HepG2 (cell line): ENCODE results near the gene ERCC6. TPM values are rescaled to one million over a fixed set of nuclear protein-coding genes. Genes with fewer than 3 reads are reported as not detected.

Experiments
- ATAC-seq: fragments of 200-7000 bp; cut with Tn5 transposase; 3 replicates; pipeline ENCODE4 v1.9.1; 2020; ENCODE audit warnings: mild to moderate bottlenecking, moderate library complexity
- BruUV-seq: library from RNA; stranded (reverse); fragments of 400-500 nt; replicated peaks from 2 replicates; lab custom pipeline; 2021; lab: Mats Ljungman, UMichigan
- CTCF ChIA-PET: fragments of 300-600 bp; formaldehyde crosslinking; extraction: SDS; loops from one replicate; lab custom pipeline; 2021; ENCODE audit warnings: low total read pairs, inconsistent platforms, low intra/inter-chr PET ratio; lab: Yijun Ruan, JAX
- POLR2A ChIA-PET: fragments of 350-600 bp; sonication (Branson Sonifier 250); formaldehyde crosslinking; loops from one replicate; lab custom pipeline; 2020; ENCODE audit warnings: antibody characterized with exemption, inconsistent platforms; lab: Yijun Ruan, JAX
- DNase-seq: peaks from one replicate; pipeline ENCODE4 v3.0.0-alpha.2; 2015; ENCODE audit warnings: low spot score
- FAIRE-seq: peaks from 3 replicates; lab custom pipeline; 2011; peaks lifted over from hg19 to GRCh38; lab: Jason Lieb, UNC
- H2AFZ ChIP-seq: one replicate; pipeline ENCODE4 v1.6.1; 2011; ENCODE audit warnings: low read length, inconsistent platforms
- H3K27ac ChIP-seq: fragments of 300-600 bp; 3 replicates; pipeline ENCODE4 v1.8.0; 2011; ENCODE audit warnings: mixed run types, mild to moderate bottlenecking, mixed read lengths, low read length, inconsistent platforms; ENCODE audit not compliant: insufficient read depth; ENCODE audit errors: extremely low read length
- H3K27me3 ChIP-seq, 2 experiments: fragments of 200-600 bp in 1 of 2; 2 replicates in 1 of 2; 3 replicates in 1 of 2; pipeline versions ENCODE4 v1.6.0 to v1.8.0; 2011; ENCODE audit warnings: low read length in 2 of 2, mild to moderate bottlenecking in 2 of 2, moderate library complexity in 2 of 2, inconsistent platforms in 1 of 2; ENCODE audit not compliant: insufficient read depth in 2 of 2, control insufficient read depth in 1 of 2
- H3K36me3 ChIP-seq, 2 experiments: fragments of 200-600 bp in 1 of 2; replicated peaks in 1 of 2; 2 replicates in 1 of 2; 3 replicates in 1 of 2; pipeline versions ENCODE4 v1.5.1 to v1.8.0; 2011; ENCODE audit warnings: low read length in 2 of 2, inconsistent platforms in 1 of 2; ENCODE audit not compliant: insufficient read depth in 2 of 2, control insufficient read depth in 1 of 2
- H3K4me1 ChIP-seq: 2 replicates; pipeline ENCODE4 v1.5.1; 2012; ENCODE audit warnings: low read length, inconsistent platforms; ENCODE audit not compliant: insufficient read depth
- H3K4me2 ChIP-seq: 2 replicates; pipeline ENCODE4 v1.6.0; 2011; ENCODE audit warnings: low read depth, low read length, inconsistent platforms
- H3K4me3 ChIP-seq, 3 experiments: fragments of 200-600 bp in 1 of 3; sonication (generic), shearing (Covaris generic) in 1 of 3; replicated peaks in 1 of 3; 2 replicates each; pipeline ENCODE4 v1.5.1; 2011 to 2016; ENCODE audit warnings: low read length in 3 of 3, inconsistent platforms in 2 of 3, low read depth in 2 of 3, mild to moderate bottlenecking in 2 of 3, control low read depth in 1 of 3, mixed read lengths in 1 of 3; ENCODE audit not compliant: insufficient read depth in 1 of 3
- H3K79me2 ChIP-seq: one replicate; pipeline ENCODE4 v1.6.1; 2011; ENCODE audit warnings: low read length, inconsistent platforms; ENCODE audit not compliant: insufficient read depth
- H3K9ac ChIP-seq: 2 replicates; pipeline ENCODE4 v1.6.0; 2011; ENCODE audit warnings: mild to moderate bottlenecking, low read depth, low read length, inconsistent platforms; ENCODE audit not compliant: insufficient read depth
- H3K9me3 ChIP-seq: 2 replicates; pipeline ENCODE4 v1.5.1; 2012; ENCODE audit warnings: mild to moderate bottlenecking, low read length
- H4K20me1 ChIP-seq: 2 replicates; pipeline ENCODE4 v1.6.0; 2011; ENCODE audit warnings: inconsistent platforms, mild to moderate bottlenecking, low read length, moderate library complexity; ENCODE audit not compliant: insufficient read depth
- AHR ChIP-seq: IDR thresholded peaks from 2 replicates; pipeline ENCODE4 v1.6.1; 2018; ENCODE audit warnings: missing genetic modification reagents, missing compliant biosample characterization
- GTF3A ChIP-seq: sonication (generic); formaldehyde crosslinking; conservative IDR thresholded peaks from 2 replicates; pipeline ENCODE4 v1.4.0; 2020; ENCODE audit warnings: mild to moderate bottlenecking, missing genetic modification reagents
- MYC ChIP-seq: sonication (generic); formaldehyde crosslinking; IDR thresholded peaks from 2 replicates; pipeline ENCODE4 v1.9.0; 2021; ENCODE audit warnings: missing genetic modification reagents, borderline replicate concordance
- POLR2A ChIP-seq, 2 experiments: IDR thresholded peaks; 2 replicates each; pipeline ENCODE4 v1.6.1; 2011; ENCODE audit warnings: low read depth in 2 of 2, low read length in 2 of 2, mild to moderate bottlenecking in 1 of 2, moderate library complexity in 1 of 2; ENCODE audit not compliant: insufficient read depth in 1 of 2
- TAF1 ChIP-seq: sonication (generic); formaldehyde crosslinking; IDR thresholded peaks from 2 replicates; pipeline ENCODE4 v1.4.0; 2020; ENCODE audit warnings: missing genetic modification reagents
- ZBTB42 ChIP-seq: sonication (generic); formaldehyde crosslinking; IDR thresholded peaks from 2 replicates; pipeline ENCODE4 v1.5.0; 2020; ENCODE audit warnings: mild to moderate bottlenecking, missing genetic modification reagents
- ZKSCAN8 ChIP-seq: IDR thresholded peaks from 2 replicates; pipeline ENCODE4 v1.6.1; 2016; ENCODE audit warnings: borderline replicate concordance, missing genetic modification reagents, missing compliant biosample characterization
- ZNF260 ChIP-seq: sonication (generic); formaldehyde crosslinking; IDR thresholded peaks from 2 replicates; pipeline ENCODE4 v1.4.0; 2020; ENCODE audit warnings: missing genetic modification reagents, low read depth, mild to moderate bottlenecking, borderline replicate concordance
- ZNF30 ChIP-seq: sonication (generic); formaldehyde crosslinking; IDR thresholded peaks from 2 replicates; pipeline ENCODE4 v1.5.0; 2020; ENCODE audit warnings: mild to moderate bottlenecking, missing genetic modification reagents
- ZNF446 ChIP-seq: sonication (generic); formaldehyde crosslinking; IDR thresholded peaks from 2 replicates; pipeline ENCODE4 v1.5.0; 2020; ENCODE audit warnings: mild to moderate bottlenecking, missing genetic modification reagents
- ZNF564 ChIP-seq: sonication (generic); formaldehyde crosslinking; IDR thresholded peaks from 2 replicates; pipeline ENCODE4 v1.8.1; 2023; ENCODE audit warnings: mild to moderate bottlenecking, missing genetic modification reagents
- ZNF703 ChIP-seq: sonication (generic); formaldehyde crosslinking; IDR thresholded peaks from 2 replicates; pipeline ENCODE4 v1.5.1; 2020; ENCODE audit warnings: missing genetic modification reagents, mild to moderate bottlenecking, moderate library complexity, borderline replicate concordance
- ZNF772 ChIP-seq: sonication (generic); formaldehyde crosslinking; IDR thresholded peaks from 2 replicates; pipeline ENCODE4 v1.5.0; 2020; ENCODE audit warnings: mild to moderate bottlenecking, missing genetic modification reagents
- WGBS: methylation state at CpG from one replicate; pipeline ENCODE4 v1.1.6; 2017; ENCODE audit warnings: low lambda C conversion rate; 5-methylcytosine and 5-hydroxymethylcytosine counted together
- in situ Hi-C: cut with HindIII; loops from 2 replicates; pipeline ENCODE4 v1.10.0; 2017; ENCODE audit warnings: low pct_unique_long_range_greater_than_20kb; ENCODE audit not compliant: extremely low pct_ligation_motif_present
- intact Hi-C: fragments of 100-400 bp; cut with micrococcal nuclease; formaldehyde crosslinking; loops from one replicate; pipeline ENCODE4 v1.10.0; 2022; ENCODE audit not compliant: unreplicated experiment
- polyA plus RNA-seq, 8 experiments: library from polyadenylated mRNA; depleted of rRNA in 3 of 8; stranded (reverse) in 7 of 8; unstranded in 1 of 8; fragments of >200 nt; fragmentation: Illumina TruSeq in 4 of 8; extraction: Trizol in 4 of 8; gene quantifications; 2 replicates each; pipeline versions ENCODE4 v1.2.1 to v1.2.3, GENCODE V29; 2011 to 2016; ENCODE audit warnings: low read depth in 4 of 8, missing spikeins in 1 of 8, mixed read lengths in 1 of 8; ENCODE audit not compliant: insufficient read depth in 1 of 8
- total RNA-seq, 5 experiments: library from RNA; depleted of rRNA; stranded (reverse); fragments of >200 nt; fragmentation: Illumina TruSeq; extraction: Trizol; gene quantifications; 2 replicates each; pipeline ENCODE4 v1.2.3, GENCODE V29; 2016; ENCODE audit warnings: low read depth in 1 of 5
- TF ChIP-seq, protein P1 (sequence below), 2 experiments: sonication (generic) in 1 of 2; formaldehyde crosslinking in 1 of 2; IDR thresholded peaks; 2 replicates each; pipeline versions ENCODE4 v1.4.0 to v1.6.1; 2018 to 2020; ENCODE audit warnings: missing genetic modification reagents in 2 of 2, borderline replicate concordance in 1 of 2, low read depth in 1 of 2, mild to moderate bottlenecking in 1 of 2, missing biosample characterization in 1 of 2
- TF ChIP-seq, protein P2 (sequence below): sonication (generic); formaldehyde crosslinking; IDR thresholded peaks from 2 replicates; pipeline ENCODE4 v1.5.0; 2020; ENCODE audit warnings: missing genetic modification reagents
- TF ChIP-seq, protein P3 (sequence below): IDR thresholded peaks from 2 replicates; pipeline ENCODE4 v1.6.1; 2016; ENCODE audit warnings: missing compliant biosample characterization, missing genetic modification reagents, borderline replicate concordance
- TF ChIP-seq, protein P4 (sequence below): sonication (generic); formaldehyde crosslinking; IDR thresholded peaks from 2 replicates; pipeline ENCODE4 v1.5.1; 2020; ENCODE audit warnings: mild to moderate bottlenecking, missing genetic modification reagents, borderline replicate concordance

The ERCC6 gene
- total and polyA plus RNA-seq, 2 of the 13 experiments (the other 11 are each of a cell fraction or from before 2014, with no cell fraction given), result 5.1 to 9.8 TPM

DNA sequence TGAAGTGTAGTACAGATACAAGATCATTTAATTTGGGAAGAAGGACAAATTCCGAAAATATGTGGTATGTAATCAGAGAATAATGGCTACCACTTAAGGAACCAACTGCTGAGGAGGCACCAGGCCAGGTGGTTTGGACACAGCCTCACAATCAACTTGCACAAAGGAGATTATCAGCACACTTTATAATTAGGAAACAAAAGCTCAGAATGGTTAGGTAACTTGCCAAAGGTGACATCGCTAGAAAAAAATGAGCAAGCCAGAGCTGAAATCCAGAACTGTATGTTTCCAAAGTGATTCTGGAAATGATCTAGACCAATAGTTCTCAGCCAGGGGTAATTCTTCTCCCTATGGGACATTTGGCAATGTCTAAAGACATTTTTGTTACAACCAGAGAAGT, 36.6 kb downstream of the ERCC6 start:
- in situ Hi-C loops, result no loop called here

More for the DNA sequence above, 36.6 kb downstream of the ERCC6 start:
- no peaks in the 10 kb centered on the region for H3K79me2 ChIP-seq
- H3K4me1 ChIP-seq, result no peaks in the 10 kb centered on the region
- DNase-seq (no peak), FAIRE-seq (no peak), ATAC-seq (no peak)
- no peak overlapping the region for H3K4me2 ChIP-seq
- no peaks in the 10 kb centered on the region for H3K9me3 ChIP-seq
- H2AFZ ChIP-seq, result no peak overlapping the region
- BruUV-seq, result no TSS peak
- 96% methylated on average over 2 of the region's 2 CpGs for WGBS
- ChIA-PET CTCF (no interaction called here), POLR2A (no interaction called here)
- H3K9ac ChIP-seq, result no peak overlapping the region
- intact Hi-C loops, result no loop called here
- H3K36me3 ChIP-seq, result peaks cover 0 to 5% of the 10 kb centered on the region in 2 experiments; a peak in 2 of 5 replicates
- no peak overlapping the region for H3K4me3 ChIP-seq
- H3K27ac ChIP-seq, result no peak overlapping the region
- H4K20me1 ChIP-seq, result no peaks in the 10 kb centered on the region
- H3K27me3 ChIP-seq, result no peaks in the 10 kb centered on the region
- TF ChIP-seq ZNF30 (CRISPR knock-in tag), result no peak
- TF ChIP-seq, protein P1, sequence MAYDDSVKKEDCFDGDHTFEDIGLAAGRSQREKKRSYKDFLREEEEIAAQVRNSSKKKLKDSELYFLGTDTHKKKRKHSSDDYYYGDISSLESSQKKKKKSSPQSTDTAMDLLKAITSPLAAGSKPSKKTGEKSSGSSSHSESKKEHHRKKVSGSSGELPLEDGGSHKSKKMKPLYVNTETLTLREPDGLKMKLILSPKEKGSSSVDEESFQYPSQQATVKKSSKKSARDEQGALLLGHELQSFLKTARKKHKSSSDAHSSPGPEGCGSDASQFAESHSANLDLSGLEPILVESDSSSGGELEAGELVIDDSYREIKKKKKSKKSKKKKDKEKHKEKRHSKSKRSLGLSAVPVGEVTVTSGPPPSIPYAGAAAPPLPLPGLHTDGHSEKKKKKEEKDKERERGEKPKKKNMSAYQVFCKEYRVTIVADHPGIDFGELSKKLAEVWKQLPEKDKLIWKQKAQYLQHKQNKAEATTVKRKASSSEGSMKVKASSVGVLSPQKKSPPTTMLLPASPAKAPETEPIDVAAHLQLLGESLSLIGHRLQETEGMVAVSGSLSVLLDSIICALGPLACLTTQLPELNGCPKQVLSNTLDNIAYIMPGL (CRISPR knock-in tag; IDR thresholded peaks at IDR 0.05; ENCODE audit: borderline replicate concordance in 1 of 2, low read depth in 1 of 2), result no peak
- TF ChIP-seq ZNF260, result no peak
- TF ChIP-seq, protein P2, sequence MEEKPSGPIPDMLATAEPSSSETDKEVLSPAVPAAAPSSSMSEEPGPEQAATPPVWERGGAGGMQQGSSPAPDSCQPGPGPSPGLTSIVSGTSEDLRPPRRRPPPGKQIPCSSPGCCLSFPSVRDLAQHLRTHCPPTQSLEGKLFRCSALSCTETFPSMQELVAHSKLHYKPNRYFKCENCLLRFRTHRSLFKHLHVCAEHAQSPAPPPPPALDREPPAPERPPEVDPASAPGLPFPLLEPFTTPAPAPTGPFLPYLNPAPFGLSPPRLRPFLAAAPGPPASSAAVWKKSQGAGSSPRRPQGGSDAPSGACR (CRISPR knock-in tag), result no peak
- TF ChIP-seq ZBTB42, result no peak
- no peak for TF ChIP-seq AHR (CRISPR knock-in tag)
- TF ChIP-seq GTF3A (CRISPR knock-in tag), result no peak
- no peak for TF ChIP-seq TAF1 (CRISPR knock-in tag)
- TF ChIP-seq ZNF772 (CRISPR knock-in tag), result no peak
- no peak for TF ChIP-seq POLR2A (IDR thresholded peaks at IDR 0.05; ENCODE audit: insufficient read depth in 1 of 2, low read depth in 2 of 2, low read length in 2 of 2)
- no peak for TF ChIP-seq ZNF703
- TF ChIP-seq ZNF446 (CRISPR knock-in tag), result no peak
- no peak for TF ChIP-seq MYC
- TF ChIP-seq ZNF564, result no peak
- TF ChIP-seq ZKSCAN8 (CRISPR knock-in tag), result no peak
- TF ChIP-seq, protein P3, sequence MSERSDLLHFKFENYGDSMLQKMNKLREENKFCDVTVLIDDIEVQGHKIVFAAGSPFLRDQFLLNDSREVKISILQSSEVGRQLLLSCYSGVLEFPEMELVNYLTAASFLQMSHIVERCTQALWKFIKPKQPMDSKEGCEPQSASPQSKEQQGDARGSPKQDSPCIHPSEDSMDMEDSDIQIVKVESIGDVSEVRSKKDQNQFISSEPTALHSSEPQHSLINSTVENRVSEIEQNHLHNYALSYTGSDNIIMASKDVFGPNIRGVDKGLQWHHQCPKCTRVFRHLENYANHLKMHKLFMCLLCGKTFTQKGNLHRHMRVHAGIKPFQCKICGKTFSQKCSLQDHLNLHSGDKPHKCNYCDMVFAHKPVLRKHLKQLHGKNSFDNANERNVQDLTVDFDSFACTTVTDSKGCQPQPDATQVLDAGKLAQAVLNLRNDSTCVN, result no peak
- TF ChIP-seq, protein P4, sequence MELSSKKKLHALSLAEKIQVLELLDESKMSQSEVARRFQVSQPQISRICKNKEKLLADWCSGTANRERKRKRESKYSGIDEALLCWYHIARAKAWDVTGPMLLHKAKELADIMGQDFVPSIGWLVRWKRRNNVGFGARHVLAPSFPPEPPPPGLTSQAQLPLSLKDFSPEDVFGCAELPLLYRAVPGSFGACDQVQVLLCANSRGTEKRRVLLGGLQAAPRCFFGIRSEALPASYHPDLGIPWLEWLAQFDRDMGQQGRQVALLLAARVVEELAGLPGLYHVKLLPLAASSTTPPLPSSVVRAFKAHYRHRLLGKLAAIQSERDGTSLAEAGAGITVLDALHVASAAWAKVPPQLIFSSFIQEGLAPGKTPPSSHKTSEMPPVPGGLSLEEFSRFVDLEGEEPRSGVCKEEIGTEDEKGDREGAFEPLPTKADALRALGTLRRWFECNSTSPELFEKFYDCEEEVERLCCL, result no peak
